Right cardiac atrium (tissue), 5 donors: Measurements from ENCODE around the gene DGKQ. TPM values are rescaled to one million over a fixed set of nuclear protein-coding genes. Genes with fewer than 3 reads are reported as not detected.
"Not testable (repeated sequence)": the region's sequence is repeated elsewhere in the genome, so short reads cannot be mapped to it uniquely, and the experiment has no call there.

Experiments
- ATAC-seq, 2 donors: fragments of 200-7000 bp; cut with Tn5 transposase; one replicate each; pipeline versions ENCODE4 v1.8.0 to v1.9.1; 2020; ENCODE audit warnings: moderate library complexity in 2 of 2, mild to moderate bottlenecking in 1 of 2
- DNase-seq, 3 donors: peaks; one replicate each; pipeline ENCODE4 v3.0.0-alpha.2; 2020
- H3K27ac ChIP-seq: one replicate; pipeline ENCODE4 v1.5.1; 2013; ENCODE audit warnings: mild to moderate bottlenecking, low read length, control low read depth, moderate library complexity
- H3K27me3 ChIP-seq: one replicate; pipeline ENCODE4 v1.6.1; 2013; ENCODE audit not compliant: control insufficient read depth, insufficient read depth
- H3K4me1 ChIP-seq: one replicate; pipeline ENCODE4 v1.6.1; 2013; ENCODE audit warnings: low read length; ENCODE audit not compliant: control insufficient read depth, insufficient read depth
- H3K4me3 ChIP-seq: one replicate; pipeline ENCODE4 v1.5.1; 2013; ENCODE audit warnings: low read length, control low read depth
- H3K9me3 ChIP-seq: one replicate; pipeline ENCODE4 v1.6.1; 2013; ENCODE audit warnings: low read length; ENCODE audit not compliant: control insufficient read depth
- WGBS: extraction: QIAGEN DNeasy Blood & Tissue Kit; methylation state at CpG from one replicate; pipeline ENCODE4 v1.1.7; 2013; 5-methylcytosine and 5-hydroxymethylcytosine counted together
- intact Hi-C, 4 donors: fragments of 100-400 bp; cut with DNase I; formaldehyde crosslinking; loops; one replicate each; pipeline versions ENCODE4 v1.11.0 to v1.14.0; 2022 to 2023
- polyA plus RNA-seq: library from polyadenylated mRNA; stranded (reverse); fragments of 200-250 nt; gene quantifications from one replicate; pipeline ENCODE4 v1.2.3, GENCODE V29; 2013
- total RNA-seq, 4 donors: library from RNA; stranded (reverse); fragmentation: NEBNext Ultra II Directional; extraction: Animal tissue kit (Norgen Biotek cat#: 25700); gene quantifications; one replicate each; pipeline ENCODE4 v1.2.1, GENCODE V29; 2021
- donor health status: healthy with polysubstance abuse.
- donor health status: DM: no; HTN: yes; CAD: no.
- donor health status: DM: no; HTN: no; CAD: no.
- donor health status: DM: no; HTN: yes; CAD: no; lungs with severe emphysema.
- donor health status: DM: yes; HTN: yes; CAD: no.

The DGKQ gene
- total and polyA plus RNA-seq, 5 donors, result 3.6 to 4.9 (median 4.5) TPM

DNA sequence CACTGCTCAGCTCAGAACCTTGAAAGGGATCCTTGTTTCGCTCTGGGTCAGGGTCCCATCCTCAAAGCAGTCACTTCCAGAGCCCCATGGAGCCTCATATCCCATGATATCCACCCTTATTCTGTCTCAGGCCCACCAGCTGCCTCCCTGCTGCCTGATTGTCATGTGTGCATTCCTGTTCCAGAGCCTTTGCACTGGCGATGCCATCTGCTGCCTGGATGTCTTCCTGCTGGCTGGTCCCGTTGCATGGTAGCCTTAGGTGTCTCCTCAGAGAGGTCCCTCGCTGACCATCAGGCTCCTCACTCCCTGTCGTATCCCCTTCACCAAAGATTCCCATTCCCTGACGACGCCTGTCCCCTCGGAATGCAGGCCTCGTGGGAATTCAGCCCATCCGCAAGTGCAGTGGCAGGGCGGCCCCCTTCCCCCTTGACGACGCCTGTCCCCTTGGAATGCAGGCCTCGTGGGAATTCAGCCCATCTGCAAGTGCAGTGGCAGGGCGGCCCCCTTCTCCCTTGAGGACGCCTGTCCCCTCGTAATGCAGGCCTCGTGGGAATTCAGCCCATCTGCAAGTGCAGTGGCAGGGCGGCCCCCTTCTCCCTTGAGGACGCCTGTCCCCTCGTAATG lies 26.0 kb upstream of the DGKQ start:
- not testable (repeated sequence) for H3K27me3 ChIP-seq
- DNase-seq, result peak in 2 of 3 donors; percentile 32 to 33

GRCh38 chr4:998096-998691 lies 24.8 kb upstream of the DGKQ start:
- Histone ChIP-seq H3K9me3 (no peaks in the 10 kb centered on the region), H3K27me3 (no peaks in the 10 kb centered on the region), H3K4me3 (no peak overlapping the region), H3K4me1 (no peaks in the 10 kb centered on the region), H3K27ac (no peak overlapping the region)
- ATAC-seq (no peak), DNase-seq (peak; percentile 10 to 51 (median 46))
- intact Hi-C loops, result no loop called here
- WGBS, result 43% methylated on average over 12 of the region's 12 CpGs

More for the DNA sequence above, 26.0 kb upstream of the DGKQ start:
- H3K9me3 ChIP-seq, intact Hi-C loops, H3K4me1 ChIP-seq, H3K4me3 ChIP-seq, ATAC-seq, H3K27ac ChIP-seq: not testable (repeated sequence)
- 36% methylated on average over 16 of the region's 21 CpGs for WGBS

GRCh38 chr4:997375-998071 lies 24.2 kb upstream of the DGKQ start:
- WGBS, result 2% methylated on average over 68 of the region's 68 CpGs
- Histone ChIP-seq H3K27ac (no peak overlapping the region), H3K4me1 (no peaks in the 10 kb centered on the region), H3K9me3 (no peaks in the 10 kb centered on the region), H3K4me3 (peak overlapping the region; percentile 46), H3K27me3 (no peaks in the 10 kb centered on the region)
- DNase-seq (peak; percentile 20 to 66 (median 63)), ATAC-seq (peak; percentile 10 to 20)
- intact Hi-C loops, result no loop called here

- intact Hi-C loops, result no loop called here
- H3K27me3 ChIP-seq, result no peaks in the 10 kb centered on the region
- no peaks in the 10 kb centered on the region for H3K4me1 ChIP-seq
- DNase-seq (peak; percentile 21 to 48 (median 24)), ATAC-seq (no peak)
- no peak overlapping the region for H3K27ac ChIP-seq
- peak overlapping the region; percentile 46 for H3K4me3 ChIP-seq
- H3K9me3 ChIP-seq, result no peaks in the 10 kb centered on the region
- WGBS, result 6% methylated on average over 25 of the region's 25 CpGs
Observed at GRCh38 chr4:996997-997374, 23.6 kb upstream of the DGKQ start.

DNA sequence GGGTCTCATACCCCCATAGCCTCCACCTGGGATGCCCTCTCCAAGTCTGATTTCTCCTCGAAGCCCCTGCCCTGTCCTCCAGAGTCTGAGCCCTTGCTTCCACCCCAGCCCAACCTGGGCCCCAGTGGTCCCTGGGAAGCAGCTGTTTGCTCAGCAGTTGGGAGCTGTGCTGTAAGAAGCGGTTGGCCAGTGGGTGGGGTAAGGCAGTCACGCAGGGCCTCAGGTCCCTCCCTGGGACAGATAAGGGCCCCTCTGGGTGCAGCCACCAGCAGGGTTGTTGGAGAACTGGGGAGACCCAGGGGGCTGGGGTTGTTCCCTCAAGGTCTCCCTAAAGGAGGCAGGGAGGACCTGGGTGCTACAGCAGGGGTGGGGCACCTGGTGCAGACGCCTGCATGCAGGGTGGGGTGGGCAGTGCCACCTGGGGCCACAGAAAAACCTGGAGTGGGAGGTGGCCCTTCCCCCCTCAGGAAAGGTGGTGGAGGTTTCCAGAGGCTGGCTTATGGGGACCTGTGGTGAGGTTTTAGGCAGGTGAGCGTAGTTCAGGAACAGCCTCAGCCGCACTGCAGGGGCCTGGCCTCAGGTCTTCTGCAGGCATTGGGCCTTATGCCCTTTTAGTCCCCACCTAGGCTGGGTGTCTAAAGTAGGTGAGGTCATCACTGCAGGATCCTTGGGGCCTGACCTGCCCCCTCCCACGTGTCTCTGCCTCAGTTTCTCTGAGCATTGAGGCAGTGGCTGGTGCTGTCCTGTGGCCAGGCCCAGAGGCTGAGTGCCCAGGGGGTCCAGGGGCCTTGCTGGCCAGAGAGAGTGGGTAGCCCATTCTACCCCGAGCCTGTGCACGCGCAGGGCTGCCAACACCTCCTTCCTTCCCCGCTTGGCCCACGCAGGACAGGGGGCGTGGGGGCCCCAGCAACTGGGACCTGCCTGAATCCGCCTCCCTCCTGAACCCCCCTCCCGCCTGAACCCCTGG lies 22.9 kb upstream of the DGKQ start:
- Histone ChIP-seq H3K27ac (no peak overlapping the region), H3K4me1 (no peaks in the 10 kb centered on the region), H3K4me3 (no peak overlapping the region), H3K27me3 (no peaks in the 10 kb centered on the region), H3K9me3 (no peaks in the 10 kb centered on the region)
- peak; percentile 14 to 46 (median 44) for DNase-seq
- intact Hi-C loops, result no loop called here
- no peak for ATAC-seq
- WGBS, result 64% methylated on average over 15 of the region's 15 CpGs

DNA sequence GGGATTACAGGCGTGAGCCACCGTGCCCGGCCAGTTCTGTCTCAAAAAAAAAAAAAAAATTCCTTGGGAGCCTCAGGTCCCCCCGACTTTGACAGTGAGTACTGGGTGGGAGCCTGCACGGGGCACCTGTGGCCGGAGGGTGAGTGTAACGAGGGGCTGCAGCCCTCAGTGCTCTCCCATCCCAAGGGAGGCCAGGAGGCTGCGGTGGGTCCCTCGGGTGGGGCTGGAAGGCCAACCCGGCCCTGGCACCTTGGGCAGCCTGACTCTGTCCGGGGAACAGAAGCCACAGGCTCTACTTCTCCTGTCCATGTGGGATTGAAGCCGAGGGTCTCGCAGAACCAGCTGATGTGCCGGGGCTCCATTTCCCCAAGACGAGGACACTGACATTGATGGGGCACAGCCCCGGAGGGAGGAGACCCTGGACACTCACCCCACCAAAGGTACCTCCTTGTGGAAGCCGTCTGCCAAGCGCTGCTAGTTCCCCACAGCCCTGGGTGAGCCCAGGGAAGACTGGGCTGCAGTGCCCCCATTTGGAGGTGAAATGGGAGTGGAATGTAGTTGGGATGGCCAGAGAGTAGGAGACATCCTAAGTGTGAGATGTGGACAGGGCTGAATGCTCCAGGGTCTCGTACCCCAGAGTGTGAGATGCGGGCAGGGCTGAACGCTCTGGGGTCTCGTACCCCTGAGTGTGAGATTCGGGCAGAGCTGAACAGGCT lies 22.1 kb upstream of the DGKQ start:
- intact Hi-C loops, result no loop called here
- Histone ChIP-seq H3K27me3 (no peaks in the 10 kb centered on the region), H3K9me3 (no peaks in the 10 kb centered on the region), H3K4me1 (no peaks in the 10 kb centered on the region), H3K4me3 (no peak overlapping the region), H3K27ac (no peak overlapping the region)
- ATAC-seq, result no peak
- DNase-seq, result peak; percentile 9 to 49 (median 48)
- 89% methylated on average over 23 of the region's 23 CpGs for WGBS

GRCh38 chr4:993111-994029 lies 20.0 kb upstream of the DGKQ start, which contains the start of gene SLC26A1:
TSS of gene SLC26A1 (minus strand) at chr4:993404. CDS start at chr4:991703, 1,701 bp downstream.
- no peaks in the 10 kb centered on the region for H3K27me3 ChIP-seq
- H3K9me3 ChIP-seq, result no peaks in the 10 kb centered on the region
- ATAC-seq, result no peak
- no peaks in the 10 kb centered on the region for H3K4me1 ChIP-seq
- intact Hi-C loops, result no loop called here
- H3K27ac ChIP-seq, result no peak within 1 kb of the TSS
- 90% methylated on average over 37 of the region's 37 CpGs for WGBS
- H3K4me3 ChIP-seq, result no peak within 1 kb of the TSS
- peak; percentile 12 to 57 (median 40) for DNase-seq

DNA sequence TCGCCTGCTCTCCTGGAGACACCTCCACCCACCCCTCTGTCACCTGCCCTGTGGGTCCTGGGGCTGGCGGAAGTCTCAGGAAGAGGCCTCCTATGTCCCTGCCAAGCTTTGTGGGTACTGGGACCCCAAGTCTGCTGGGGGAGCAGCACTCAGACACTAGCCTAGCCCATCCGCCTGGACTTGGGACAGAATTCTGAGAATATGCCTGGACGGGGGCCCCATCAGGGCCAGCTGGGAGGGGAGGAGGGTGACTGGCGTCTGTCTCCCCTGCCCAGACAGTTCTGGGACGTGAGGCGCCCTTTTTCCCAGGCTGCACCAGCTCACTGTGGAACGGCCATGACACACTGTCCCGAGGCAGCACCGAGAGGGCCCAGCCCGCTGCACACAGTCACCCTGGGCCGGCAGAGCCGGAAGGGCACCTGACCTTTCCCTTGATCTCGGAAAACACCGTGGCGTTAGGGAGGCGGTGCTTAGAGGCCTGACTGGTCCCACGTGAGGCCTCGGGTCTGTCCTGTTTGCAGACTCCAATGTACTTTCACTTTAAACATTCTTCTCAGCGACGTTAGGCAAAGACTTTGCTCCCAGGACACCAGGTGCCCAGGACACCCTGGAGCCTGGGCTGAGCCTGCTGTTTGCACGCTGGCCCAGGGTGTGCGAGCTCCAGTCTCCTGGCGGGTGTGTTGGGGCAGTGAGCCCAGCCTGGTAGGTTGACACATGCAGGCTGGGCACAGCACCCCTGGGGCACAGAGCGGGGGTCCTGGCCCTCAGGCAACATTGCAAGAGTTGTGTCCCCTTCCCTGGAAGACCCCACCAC lies 19.1 kb upstream of the DGKQ start:
- Histone ChIP-seq H3K9me3 (no peaks in the 10 kb centered on the region), H3K27ac (no peak overlapping the region), H3K27me3 (no peaks in the 10 kb centered on the region), H3K4me3 (no peak overlapping the region), H3K4me1 (no peaks in the 10 kb centered on the region)
- ATAC-seq (peak; percentile 25 to 52), DNase-seq (peak; percentile 34 to 60 (median 53))
- intact Hi-C loops, result no loop called here
- WGBS, result 76% methylated on average over 25 of the region's 25 CpGs
